ENCODE data around the gene NKAIN2.

Gene NKAIN2

GRCh38 chr6:124812067-124812466, 1008.4 kb downstream of the NKAIN2 start:
- CTCF ChIA-PET: no interaction called here
- DNase-seq (ENCODE audit: low read depth, low spot score): no peak

GRCh38 chr6:124819346-124819745, 1015.7 kb downstream of the NKAIN2 start:
- TF ChIP-seq CTCF (IDR thresholded peaks at IDR 0.05; ENCODE audit: insufficient read depth, low read length, missing control alignments): no peak
- ChIA-PET POLR2A (no interaction called here), CTCF (no interaction called here)
- H3K4me3 ChIP-seq (ENCODE audit: low read depth, low read length): no peak overlapping the region
- no peak for DNase-seq (ENCODE audit: low read depth, low spot score)

More at GRCh38 chr6:124812067-124812466, 1008.4 kb downstream of the NKAIN2 start:
- no peak overlapping the region for H3K4me3 ChIP-seq (ENCODE audit: low read depth, low read length)
- POLR2A ChIA-PET: no interaction called here
- TF ChIP-seq CTCF (IDR thresholded peaks at IDR 0.05; ENCODE audit: insufficient read depth, low read length, missing control alignments): no peak

GRCh38 chr6:124822204-124822613, 1018.5 kb downstream of the NKAIN2 start:
- ChIA-PET CTCF (no interaction called here), POLR2A (no interaction called here)
- no peak overlapping the region for H3K4me3 ChIP-seq (ENCODE audit: low read depth, low read length)
- no peak for TF ChIP-seq CTCF (IDR thresholded peaks at IDR 0.05; ENCODE audit: insufficient read depth, low read length, missing control alignments)
- no peak for DNase-seq (ENCODE audit: low read depth, low spot score)

- ChIA-PET POLR2A (no interaction called here), CTCF (no interaction called here)
- TF ChIP-seq CTCF (IDR thresholded peaks at IDR 0.05; ENCODE audit: insufficient read depth, low read length, missing control alignments): no peak
- DNase-seq (ENCODE audit: low read depth, low spot score): no peak
- no peak overlapping the region for H3K4me3 ChIP-seq (ENCODE audit: low read depth, low read length)
Observed at GRCh38 chr6:124822721-124823120, 1019.1 kb downstream of the NKAIN2 start.

GRCh38 chr6:124823240-124824111, 1019.8 kb downstream of the NKAIN2 start:
- no peak for TF ChIP-seq CTCF (IDR thresholded peaks at IDR 0.05; ENCODE audit: insufficient read depth, low read length, missing control alignments)
- POLR2A ChIA-PET: no interaction called here
- DNase-seq (ENCODE audit: low read depth, low spot score): no peak
- CTCF ChIA-PET: no interaction called here
- H3K4me3 ChIP-seq (ENCODE audit: low read depth, low read length): no peak overlapping the region

GRCh38 chr6:124825564-124825963, 1021.9 kb downstream of the NKAIN2 start:
- CTCF ChIA-PET: no interaction called here
- TF ChIP-seq CTCF (IDR thresholded peaks at IDR 0.05; ENCODE audit: insufficient read depth, low read length, missing control alignments): no peak
- H3K4me3 ChIP-seq (ENCODE audit: low read depth, low read length): no peak overlapping the region
- DNase-seq (ENCODE audit: low read depth, low spot score): no peak
- POLR2A ChIA-PET: no interaction called here
